AG09319 (cell line): Measurements from ENCODE around the gene LIPK.

Source experiments
- DNase-seq: peaks from one replicate; pipeline ENCODE4 v3.0.0-alpha.2; 2010; ENCODE audit warnings: low read depth; ENCODE audit errors: extremely low read depth
- TF ChIP-seq, protein P1 (sequence below): IDR thresholded peaks from 2 replicates; pipeline ENCODE4 v1.5.1; 2011; ENCODE audit warnings: low read depth, mild to moderate bottlenecking, inconsistent platforms, low read length, moderate library complexity

LIPK gene

GRCh38 chr10:88744002-88744401, 38.0 kb downstream of the LIPK start:
- TF ChIP-seq, protein P1, sequence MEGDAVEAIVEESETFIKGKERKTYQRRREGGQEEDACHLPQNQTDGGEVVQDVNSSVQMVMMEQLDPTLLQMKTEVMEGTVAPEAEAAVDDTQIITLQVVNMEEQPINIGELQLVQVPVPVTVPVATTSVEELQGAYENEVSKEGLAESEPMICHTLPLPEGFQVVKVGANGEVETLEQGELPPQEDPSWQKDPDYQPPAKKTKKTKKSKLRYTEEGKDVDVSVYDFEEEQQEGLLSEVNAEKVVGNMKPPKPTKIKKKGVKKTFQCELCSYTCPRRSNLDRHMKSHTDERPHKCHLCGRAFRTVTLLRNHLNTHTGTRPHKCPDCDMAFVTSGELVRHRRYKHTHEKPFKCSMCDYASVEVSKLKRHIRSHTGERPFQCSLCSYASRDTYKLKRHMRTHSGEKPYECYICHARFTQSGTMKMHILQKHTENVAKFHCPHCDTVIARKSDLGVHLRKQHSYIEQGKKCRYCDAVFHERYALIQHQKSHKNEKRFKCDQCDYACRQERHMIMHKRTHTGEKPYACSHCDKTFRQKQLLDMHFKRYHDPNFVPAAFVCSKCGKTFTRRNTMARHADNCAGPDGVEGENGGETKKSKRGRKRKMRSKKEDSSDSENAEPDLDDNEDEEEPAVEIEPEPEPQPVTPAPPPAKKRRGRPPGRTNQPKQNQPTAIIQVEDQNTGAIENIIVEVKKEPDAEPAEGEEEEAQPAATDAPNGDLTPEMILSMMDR: no peak

DNA sequence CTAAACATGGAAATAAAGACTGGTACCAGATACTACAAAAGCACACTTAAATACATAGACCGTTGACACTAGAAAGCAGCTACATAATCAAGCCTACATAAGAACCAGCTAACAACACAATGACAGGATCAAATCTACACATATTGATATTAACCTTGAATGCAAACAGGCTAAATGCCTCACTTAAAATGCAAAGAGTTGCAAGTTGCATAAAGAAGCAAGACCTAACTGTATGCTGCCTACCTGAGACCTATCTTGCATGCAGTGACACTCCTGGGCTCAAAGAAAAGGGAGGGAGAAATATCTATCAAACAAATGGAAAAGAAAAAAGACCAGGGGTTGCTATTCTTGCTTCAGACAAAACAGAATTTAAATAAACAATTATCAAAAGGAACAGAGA, 39.6 kb downstream of the LIPK start:
- TF ChIP-seq, protein P1: no peak
- DNase-seq: no peak

More at GRCh38 chr10:88744002-88744401, 38.0 kb downstream of the LIPK start:
- no peak for DNase-seq

DNA sequence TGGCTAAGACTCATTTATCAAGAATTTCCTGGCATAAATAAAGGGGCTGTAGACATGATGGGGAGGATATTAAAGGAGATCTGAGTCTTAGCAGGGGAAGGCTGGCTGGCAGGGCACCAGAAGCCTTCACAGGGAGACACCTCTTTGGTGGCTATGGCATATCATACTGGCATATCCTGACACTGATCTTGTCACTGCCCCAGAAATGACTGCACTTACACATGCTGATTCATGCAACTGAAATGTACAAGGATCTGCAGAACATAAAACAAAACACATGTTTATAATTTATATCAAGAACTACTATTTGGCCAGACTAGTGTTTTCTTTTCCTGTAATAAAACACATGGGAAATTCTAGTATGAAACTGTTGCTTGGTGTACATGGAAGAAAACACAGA, 48.2 kb downstream of the LIPK start:
- TF ChIP-seq, protein P1: no peak
- DNase-seq: peak; percentile 41

DNA sequence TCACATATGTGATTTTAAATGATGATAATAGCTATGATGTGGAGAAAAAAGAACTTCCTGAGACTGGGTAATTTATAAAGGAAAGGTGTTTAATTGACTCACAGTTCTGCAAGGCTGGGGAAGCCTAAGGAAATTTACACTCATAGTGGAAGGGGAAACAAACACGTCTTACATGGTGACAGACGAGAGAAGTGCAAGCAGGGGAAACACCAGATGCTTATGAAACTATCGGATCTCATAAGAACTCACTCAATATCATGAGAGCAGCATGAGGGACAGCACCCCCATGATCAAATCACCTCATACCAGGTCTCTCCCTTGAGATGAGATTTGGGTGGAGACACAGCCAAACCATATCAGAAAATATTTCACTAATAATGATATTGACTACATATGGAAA, 49.7 kb downstream of the LIPK start:
- DNase-seq: no peak
- TF ChIP-seq, protein P1: no peak

DNA sequence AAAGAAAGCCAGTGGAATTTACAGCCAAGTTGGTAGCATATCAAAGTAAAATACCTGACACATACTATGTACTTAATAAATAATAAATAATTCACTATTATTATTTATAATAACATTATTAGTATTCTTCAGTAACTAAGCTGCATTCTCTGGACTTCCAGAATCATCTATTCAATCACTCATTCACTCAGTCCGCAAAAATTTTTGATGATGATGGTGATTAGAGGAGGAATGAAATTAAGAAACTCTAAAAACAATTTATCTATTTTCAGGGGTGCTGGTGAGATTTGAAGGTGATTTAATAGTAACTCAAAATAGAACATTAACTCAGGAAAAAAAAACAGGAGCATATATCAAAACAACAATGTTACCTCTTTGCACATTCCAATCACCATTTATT, 50.6 kb downstream of the LIPK start:
- TF ChIP-seq, protein P1: no peak
- DNase-seq: no peak

- DNase-seq: no peak
- TF ChIP-seq, protein P1: no peak
These were observed 53.5 kb downstream of the LIPK start, which contains the start of gene LIPN for GRCh38 chr10:88759366-88760101. TSS of gene LIPN (plus strand) at chr10:88760020. CDS start at chr10:88761406, 1,386 bp downstream.

GRCh38 chr10:88762906-88763305, 56.9 kb downstream of the LIPK start:
- DNase-seq: no peak
- TF ChIP-seq, protein P1: no peak
